HG02678 (cell line): ENCODE data around the gene WIPF1.
"Not testable (repeated sequence)": the region's sequence is repeated elsewhere in the genome, so short reads cannot be mapped to it uniquely, and the experiment has no call there.

Source experiments
- ATAC-seq: cut with Tn5 transposase; IDR thresholded peaks from one replicate; pipeline ENCODE4 v1.9.1; 2021; ENCODE audit warnings: mild to moderate bottlenecking, moderate library complexity; ENCODE audit not compliant: unreplicated experiment

Gene WIPF1

GRCh38 chr2:174575124-174575776 lies 22.4 kb downstream of the WIPF1 start:
- no peak for ATAC-seq

DNA sequence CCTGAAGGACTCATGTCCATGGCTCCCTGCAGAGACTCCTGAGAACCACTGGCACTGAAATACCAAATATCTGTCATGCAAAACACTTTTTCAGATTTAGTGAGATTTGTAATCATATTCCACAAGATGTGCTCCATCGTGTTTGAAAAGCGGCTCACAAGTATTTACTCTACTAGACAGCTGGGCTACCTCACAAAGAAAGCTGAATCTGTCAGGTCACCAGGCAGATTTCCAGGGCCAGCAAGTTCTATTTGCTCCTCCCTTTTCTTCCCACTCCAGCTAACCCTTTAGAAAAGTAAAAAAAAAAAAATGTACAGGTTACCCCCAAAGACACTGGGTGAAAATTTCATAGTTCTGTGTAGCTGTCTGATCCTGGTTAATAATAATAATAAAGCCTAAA lies 22.9 kb downstream of the WIPF1 start:
- ATAC-seq, result no peak

GRCh38 chr2:174573621-174574081 lies 24.0 kb downstream of the WIPF1 start:
- ATAC-seq, result no peak

- ATAC-seq, result no peak
Observed at GRCh38 chr2:174572556-174572955, 25.0 kb downstream of the WIPF1 start.

DNA sequence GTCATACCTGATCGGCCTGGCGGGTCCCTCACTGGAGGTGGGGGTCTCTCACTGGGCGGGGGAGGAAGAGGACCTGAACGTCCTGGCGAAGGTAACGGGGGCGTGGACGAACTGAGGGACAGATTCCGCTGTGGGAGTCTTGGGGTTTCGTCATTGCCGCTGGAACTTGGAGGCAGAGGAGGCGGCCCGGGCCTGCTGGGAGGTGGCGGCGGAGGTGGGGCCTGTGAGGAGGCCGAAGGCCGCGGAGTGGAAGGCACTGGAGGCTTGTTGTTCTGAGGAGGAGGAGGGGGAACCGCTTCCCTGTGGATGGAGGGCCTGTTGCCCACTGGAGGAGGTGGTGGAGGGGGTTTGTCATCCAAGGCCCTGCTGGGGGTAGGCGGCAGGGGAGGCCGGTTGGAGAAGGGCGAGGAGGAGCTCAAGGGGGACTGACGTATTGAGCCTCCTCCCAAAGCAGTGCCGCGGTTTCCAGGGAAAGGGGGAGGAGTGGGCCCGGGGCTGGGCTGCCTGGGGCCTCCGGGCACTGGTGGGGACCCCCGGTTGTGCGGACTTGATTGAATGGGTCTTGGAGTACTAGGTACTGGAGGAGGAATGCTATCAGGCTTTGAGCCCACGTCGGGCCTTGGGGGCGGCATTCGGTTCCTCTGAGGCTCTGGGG lies 25.8 kb downstream of the WIPF1 start:
- ATAC-seq, result no peak

DNA sequence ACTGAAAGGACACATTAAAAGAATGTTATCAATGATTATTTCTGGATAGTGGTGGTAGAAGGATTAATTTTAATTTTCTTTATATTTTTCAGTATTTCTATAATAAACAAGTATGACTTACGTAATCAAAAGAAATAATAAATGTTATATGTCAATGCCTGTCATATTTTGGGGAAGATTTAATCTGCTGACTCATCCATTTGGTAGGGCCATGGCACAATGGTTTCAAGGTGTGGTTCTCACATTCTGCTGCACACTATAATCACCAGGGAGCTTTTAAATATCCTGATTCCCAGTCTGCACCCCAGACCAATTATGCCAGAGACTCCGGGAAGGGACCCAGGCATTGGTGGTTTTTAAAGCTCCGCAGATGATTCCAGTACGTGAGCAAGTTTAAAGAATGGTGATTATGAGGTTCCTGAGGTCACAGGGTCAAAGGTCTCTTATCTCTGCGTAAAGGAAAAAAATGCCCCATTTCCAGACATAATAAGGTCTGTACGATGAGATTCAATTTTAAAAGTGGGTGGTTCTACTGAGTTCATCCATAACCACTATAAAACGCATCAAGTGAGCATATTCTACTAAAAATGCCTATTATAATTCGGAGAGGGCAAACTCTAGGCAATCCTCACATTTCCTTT lies 27.2 kb downstream of the WIPF1 start:
- no peak for ATAC-seq

DNA sequence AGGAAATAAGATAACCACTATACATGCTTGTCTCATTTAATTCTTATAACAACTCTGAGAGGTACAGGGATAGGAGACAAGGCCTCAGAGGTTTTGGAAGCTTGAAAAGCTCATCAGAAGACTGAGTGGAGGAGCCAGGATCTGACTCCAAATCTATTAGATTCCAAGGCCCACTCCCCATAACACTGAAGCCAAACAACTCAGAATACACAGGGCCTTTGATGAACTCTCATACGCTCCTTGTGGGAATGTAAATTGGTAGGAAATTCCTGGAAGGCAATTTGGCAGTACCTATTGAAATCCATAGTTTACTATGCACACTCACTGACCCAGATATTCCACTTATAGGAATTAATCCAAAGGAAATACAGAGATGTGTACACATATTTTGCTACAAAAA lies 27.9 kb downstream of the WIPF1 start:
- no peak for ATAC-seq

- no peak for ATAC-seq
Observed at GRCh38 chr2:174568425-174568824, 29.2 kb downstream of the WIPF1 start.

- ATAC-seq, result no peak
Observed at GRCh38 chr2:174566871-174567270, 30.7 kb downstream of the WIPF1 start.

- ATAC-seq, result no peak
Observed at GRCh38 chr2:174563530-174564282, 33.9 kb downstream of the WIPF1 start.

GRCh38 chr2:174561972-174562370 lies 35.6 kb downstream of the WIPF1 start:
- no peak for ATAC-seq

GRCh38 chr2:174561283-174561971 lies 36.2 kb downstream of the WIPF1 start:
- ATAC-seq, result no peak

GRCh38 chr2:174560737-174561136 lies 36.9 kb downstream of the WIPF1 start:
- no peak for ATAC-seq

GRCh38 chr2:174555998-174556397 lies 41.6 kb downstream of the WIPF1 start:
- no peak for ATAC-seq

GRCh38 chr2:174554529-174555150 lies 43.0 kb downstream of the WIPF1 start:
- no peak for ATAC-seq

DNA sequence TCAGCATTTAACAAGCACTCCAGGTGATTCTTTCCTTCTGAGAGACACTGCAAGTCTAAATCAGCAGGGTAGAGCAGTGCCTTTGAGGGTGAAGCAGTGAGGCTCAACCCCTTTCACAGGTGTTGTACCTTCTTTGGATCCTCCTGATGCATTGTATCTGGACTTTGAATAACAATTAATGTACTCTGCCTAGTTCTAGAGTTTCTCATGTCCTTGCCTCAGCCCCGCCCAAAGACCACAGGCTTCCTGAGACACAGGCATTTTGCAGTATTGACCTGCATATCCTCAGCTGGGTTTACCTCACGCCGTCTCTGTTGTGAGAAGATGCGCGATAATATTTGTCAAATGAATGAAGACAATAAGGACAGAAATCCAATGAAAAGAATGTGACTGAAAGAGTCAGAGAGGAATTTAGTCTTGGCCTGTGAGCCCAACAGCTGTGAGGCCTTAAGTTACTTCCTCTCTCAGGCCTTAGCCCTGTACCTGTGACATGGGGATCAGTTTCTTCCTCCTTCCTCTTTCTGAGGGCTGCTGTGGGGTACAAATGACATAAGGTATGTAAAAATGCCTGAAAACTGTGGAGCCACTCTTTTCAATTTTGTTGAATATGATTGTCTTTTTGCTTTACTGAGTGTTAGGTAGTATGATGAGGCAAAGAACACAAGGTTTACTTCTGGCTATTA lies 43.7 kb downstream of the WIPF1 start:
- ATAC-seq, result peak; percentile 58

GRCh38 chr2:174552880-174553279 lies 44.7 kb downstream of the WIPF1 start:
- ATAC-seq, result no peak

- ATAC-seq, result no peak
Observed at GRCh38 chr2:174551697-174552096, 45.9 kb downstream of the WIPF1 start.

GRCh38 chr2:174548646-174549045 lies 49.0 kb downstream of the WIPF1 start:
- not testable (repeated sequence) for ATAC-seq

GRCh38 chr2:174548021-174548420 lies 49.6 kb downstream of the WIPF1 start:
- ATAC-seq, result not testable (repeated sequence)
